Measurements from ENCODE around the gene DLL4.

DNA sequence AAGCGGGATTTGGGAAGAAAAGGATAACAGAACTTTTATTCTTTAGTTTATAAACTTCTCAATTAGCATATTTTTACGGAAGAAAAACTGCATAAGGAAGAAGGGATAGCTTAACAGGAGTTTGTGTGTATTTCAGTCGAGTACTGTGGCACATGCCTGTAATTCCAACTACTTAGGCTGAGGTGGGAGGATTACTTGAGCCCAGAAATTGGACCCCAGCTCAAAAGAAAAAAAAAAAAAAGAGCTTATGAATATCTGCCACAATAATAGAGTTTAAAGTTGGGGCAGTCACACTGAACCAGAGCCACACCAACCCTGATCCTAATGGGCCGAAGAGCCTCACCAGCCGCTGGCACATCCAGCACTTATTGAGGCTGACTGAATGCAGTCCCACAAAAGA is 55.3 kb downstream of the DLL4 start:
- TF ChIP-seq, protein P1, sequence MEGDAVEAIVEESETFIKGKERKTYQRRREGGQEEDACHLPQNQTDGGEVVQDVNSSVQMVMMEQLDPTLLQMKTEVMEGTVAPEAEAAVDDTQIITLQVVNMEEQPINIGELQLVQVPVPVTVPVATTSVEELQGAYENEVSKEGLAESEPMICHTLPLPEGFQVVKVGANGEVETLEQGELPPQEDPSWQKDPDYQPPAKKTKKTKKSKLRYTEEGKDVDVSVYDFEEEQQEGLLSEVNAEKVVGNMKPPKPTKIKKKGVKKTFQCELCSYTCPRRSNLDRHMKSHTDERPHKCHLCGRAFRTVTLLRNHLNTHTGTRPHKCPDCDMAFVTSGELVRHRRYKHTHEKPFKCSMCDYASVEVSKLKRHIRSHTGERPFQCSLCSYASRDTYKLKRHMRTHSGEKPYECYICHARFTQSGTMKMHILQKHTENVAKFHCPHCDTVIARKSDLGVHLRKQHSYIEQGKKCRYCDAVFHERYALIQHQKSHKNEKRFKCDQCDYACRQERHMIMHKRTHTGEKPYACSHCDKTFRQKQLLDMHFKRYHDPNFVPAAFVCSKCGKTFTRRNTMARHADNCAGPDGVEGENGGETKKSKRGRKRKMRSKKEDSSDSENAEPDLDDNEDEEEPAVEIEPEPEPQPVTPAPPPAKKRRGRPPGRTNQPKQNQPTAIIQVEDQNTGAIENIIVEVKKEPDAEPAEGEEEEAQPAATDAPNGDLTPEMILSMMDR (IDR thresholded peaks at IDR 0.05 in 2 of 3, conservative IDR thresholded peaks at IDR 0.05 in 1 of 3; ENCODE audit: control insufficient read depth in 2 of 3, extremely low read depth in 1 of 3, insufficient read depth in 1 of 3, low read depth in 3 of 3, low read length in 3 of 3) = no peak
- no peak for TF ChIP-seq GATAD2B (conservative IDR thresholded peaks at IDR 0.05; ENCODE audit: low read depth)
- no peak for TF ChIP-seq EED (IDR thresholded peaks at IDR 0.05; ENCODE audit: low read depth)
- no peak for TF ChIP-seq SREBF2 (IDR thresholded peaks at IDR 0.05; ENCODE audit: low read length)
- TF ChIP-seq, protein P2, sequence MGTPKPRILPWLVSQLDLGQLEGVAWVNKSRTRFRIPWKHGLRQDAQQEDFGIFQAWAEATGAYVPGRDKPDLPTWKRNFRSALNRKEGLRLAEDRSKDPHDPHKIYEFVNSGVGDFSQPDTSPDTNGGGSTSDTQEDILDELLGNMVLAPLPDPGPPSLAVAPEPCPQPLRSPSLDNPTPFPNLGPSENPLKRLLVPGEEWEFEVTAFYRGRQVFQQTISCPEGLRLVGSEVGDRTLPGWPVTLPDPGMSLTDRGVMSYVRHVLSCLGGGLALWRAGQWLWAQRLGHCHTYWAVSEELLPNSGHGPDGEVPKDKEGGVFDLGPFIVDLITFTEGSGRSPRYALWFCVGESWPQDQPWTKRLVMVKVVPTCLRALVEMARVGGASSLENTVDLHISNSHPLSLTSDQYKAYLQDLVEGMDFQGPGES (IDR thresholded peaks at IDR 0.05) = no peak

All from GM12878 (cell line).